ENCODE results near the gene CHMP5. TPM values are rescaled to one million over a fixed set of nuclear protein-coding genes. Genes with fewer than 3 reads are reported as not detected.

Gene CHMP5
- polyA plus RNA-seq, 1 of the 3 experiments (the other 2 are of a cell fraction), result 88.3 TPM

- TF ChIP-seq MAX (IDR thresholded peaks at IDR 0.05; ENCODE audit: low read depth) (peak; percentile 98), MXI1 (IDR thresholded peaks at IDR 0.05; ENCODE audit: low read depth, low read length) (peak; percentile 99), EP300 (IDR thresholded peaks at IDR 0.05; ENCODE audit: borderline replicate concordance in 1 of 2, low read depth in 1 of 2, low read length in 1 of 2) (peak in 1 of 2 experiments; percentile 53; a peak in 2 of 4 replicates), RFX5 (IDR thresholded peaks at IDR 0.05; ENCODE audit: low read length) (0 out of 2 replicates have a peak, but pooled peaks have one; percentile 23), FOXM1 (IDR thresholded peaks at IDR 0.05; ENCODE audit: low read depth) (no peak), TAF1 (IDR thresholded peaks at IDR 0.05; ENCODE audit: borderline replicate concordance, low read depth, low read length) (peak; percentile 68), POLR2AphosphoS5 (IDR thresholded peaks at IDR 0.05; ENCODE audit: low read depth, low read length) (peak; percentile 95), MEF2A (IDR thresholded peaks at IDR 0.05; ENCODE audit: borderline replicate concordance, low read depth) (0 out of 2 replicates have a peak, but pooled peaks have one; percentile 76), REST (IDR thresholded peaks at IDR 0.05; ENCODE audit: low read depth, low read length) (no peak), NFIC (IDR thresholded peaks at IDR 0.05; ENCODE audit: borderline replicate concordance) (no peak; the same call in 1 of the 2 replicates), JUND (IDR thresholded peaks at IDR 0.05) (no peak), EZH2phosphoT487 (IDR thresholded peaks at IDR 0.05; ENCODE audit: borderline replicate concordance, low read depth) (no peak), FOXJ3 (CRISPR knock-in tag; IDR thresholded peaks at IDR 0.05) (no peak), CTCF (IDR thresholded peaks at IDR 0.05) (no peak), USF1 (IDR thresholded peaks at IDR 0.05; ENCODE audit: borderline replicate concordance, low read depth) (peak; percentile 99), RCOR1 (IDR thresholded peaks at IDR 0.05; ENCODE audit: low read length) (peak; percentile 61), NRF1 (IDR thresholded peaks at IDR 0.05; ENCODE audit: low read depth, low read length) (peak; percentile 95), FOSL2 (IDR thresholded peaks at IDR 0.05; ENCODE audit: borderline replicate concordance, low read depth) (no peak), GABPA (IDR thresholded peaks at IDR 0.05; ENCODE audit: low read depth) (peak; percentile 83), TCF12 (IDR thresholded peaks at IDR 0.05) (0 out of 2 replicates have a peak, but pooled peaks have one; percentile 18), IRF3 (IDR thresholded peaks at IDR 0.05; ENCODE audit: low read depth, low read length) (no peak), PBX3 (IDR thresholded peaks at IDR 0.05) (no peak)
Measured at GRCh38 chr9:33290247-33291030, 25.6 kb downstream of the CHMP5 start, which contains the start of gene NFX1 (continued).

Data from SK-N-SH (cell line).